HEK293T (cell line): ENCODE data around the gene SLC35A3.

Source experiments
- ARNT ChIP-seq: fragments of 450-650 bp; IDR thresholded peaks from 2 replicates; pipeline ENCODE4 v1.6.1; 2017; ENCODE audit warnings: mild to moderate bottlenecking
- BHLHE40 ChIP-seq: fragments of 450-650 bp; IDR thresholded peaks from 2 replicates; pipeline ENCODE4 v1.6.1; 2016; ENCODE audit warnings: mild to moderate bottlenecking, moderate library complexity, borderline replicate concordance
- ELF4 ChIP-seq: fragments of 450-650 bp; IDR thresholded peaks from 2 replicates; pipeline ENCODE4 v1.6.1; 2017; ENCODE audit warnings: antibody characterized with exemption
- FOXA1 ChIP-seq: fragments of 450-650 bp; IDR thresholded peaks from 2 replicates; pipeline ENCODE4 v1.6.1; 2016; ENCODE audit warnings: mild to moderate bottlenecking
- FOXK2 ChIP-seq: fragments of 450-650 bp; IDR thresholded peaks from 2 replicates; pipeline ENCODE4 v1.6.1; 2016; ENCODE audit warnings: mild to moderate bottlenecking
- FOXM1 ChIP-seq: fragments of 450-650 bp; IDR thresholded peaks from 2 replicates; pipeline ENCODE4 v1.6.1; 2017; ENCODE audit warnings: mild to moderate bottlenecking, borderline replicate concordance
- HDGF ChIP-seq: fragments of 450-650 bp; IDR thresholded peaks from 2 replicates; pipeline ENCODE4 v1.6.1; 2017; ENCODE audit warnings: antibody characterized with exemption, borderline replicate concordance
- LEF1 ChIP-seq: fragments of 450-650 bp; IDR thresholded peaks from 2 replicates; pipeline ENCODE4 v1.6.1; 2017; ENCODE audit warnings: mild to moderate bottlenecking, borderline replicate concordance
- NFRKB ChIP-seq: fragments of 450-650 bp; IDR thresholded peaks from 2 replicates; pipeline ENCODE4 v1.6.1; 2016; ENCODE audit warnings: mild to moderate bottlenecking, moderate library complexity
- PKNOX1 ChIP-seq: fragments of 450-650 bp; IDR thresholded peaks from 2 replicates; pipeline ENCODE4 v1.6.1; 2016
- SP1 ChIP-seq: fragments of 450-650 bp; IDR thresholded peaks from 2 replicates; pipeline ENCODE4 v1.6.1; 2017
- SUZ12 ChIP-seq: fragments of 450-650 bp; IDR thresholded peaks from 2 replicates; pipeline ENCODE4 v1.6.1; 2016; ENCODE audit warnings: mild to moderate bottlenecking
- TARDBP ChIP-seq: fragments of 450-650 bp; IDR thresholded peaks from 2 replicates; pipeline ENCODE4 v1.6.1; 2016
- ZNF384 ChIP-seq: fragments of 450-650 bp; IDR thresholded peaks from 2 replicates; pipeline ENCODE4 v1.6.1; 2016

DNA sequence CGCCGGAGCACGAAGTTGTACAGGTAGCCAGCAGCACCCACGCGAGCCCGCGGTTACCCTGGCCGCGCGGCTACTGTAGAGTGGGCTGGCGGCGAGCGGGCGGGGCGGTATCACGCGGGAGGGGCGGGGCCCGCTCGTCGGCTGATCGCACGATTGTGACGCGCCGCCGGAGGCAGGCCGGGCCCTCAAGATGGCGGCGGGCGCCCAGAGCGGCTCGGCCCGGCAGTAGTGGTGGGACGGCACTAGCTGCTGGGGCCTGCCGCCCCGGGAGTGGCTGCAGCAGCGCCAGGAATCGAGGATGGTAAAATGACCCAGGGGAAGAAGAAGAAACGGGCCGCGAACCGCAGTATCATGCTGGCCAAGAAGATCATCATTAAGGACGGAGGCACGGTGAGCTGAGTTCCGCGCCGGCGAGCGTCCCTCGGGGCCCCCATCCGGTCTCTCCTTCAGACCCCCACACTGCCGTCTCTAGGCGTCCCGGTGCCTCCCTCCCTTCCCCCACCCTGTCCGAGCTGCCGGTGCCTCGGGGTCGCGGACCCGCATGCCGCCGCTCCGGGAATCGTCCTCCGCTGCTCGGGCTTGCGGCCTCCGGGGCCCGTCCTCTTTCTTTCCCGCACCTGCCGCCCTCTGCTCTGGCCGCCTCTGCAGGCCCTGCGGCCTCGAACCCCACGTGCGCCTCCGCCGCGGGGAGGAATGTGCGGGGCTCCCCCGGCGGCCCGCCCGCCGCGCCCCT lies 68.3 kb downstream of the SLC35A3 start:
- TF ChIP-seq HDGF = no peak
- no peak for TF ChIP-seq SUZ12
- TF ChIP-seq FOXM1 = 0 out of 2 replicates have a peak, but pooled peaks have one; percentile 10
- TF ChIP-seq PKNOX1 = no peak
- no peak for TF ChIP-seq FOXK2
- peak; percentile 39; the same call in 1 of the 2 replicates for TF ChIP-seq NFRKB
- TF ChIP-seq TARDBP = peak; percentile 93
- TF ChIP-seq ZNF384 = no peak
- TF ChIP-seq SP1 = no peak
- TF ChIP-seq BHLHE40 = no peak
- no peak for TF ChIP-seq ARNT
- TF ChIP-seq FOXA1 = no peak
- TF ChIP-seq LEF1 = no peak
- peak; percentile 63 for TF ChIP-seq ELF4
